ENCODE measurements around the gene LPP. TPM values are rescaled to one million over a fixed set of nuclear protein-coding genes. Genes with fewer than 3 reads are reported as not detected.
"Not testable (repeated sequence)": the region's sequence is repeated elsewhere in the genome, so short reads cannot be mapped to it uniquely, and the experiment has no call there.

The LPP gene
- total RNA-seq, 1 donor from 2014 or later = 96.7 TPM

DNA sequence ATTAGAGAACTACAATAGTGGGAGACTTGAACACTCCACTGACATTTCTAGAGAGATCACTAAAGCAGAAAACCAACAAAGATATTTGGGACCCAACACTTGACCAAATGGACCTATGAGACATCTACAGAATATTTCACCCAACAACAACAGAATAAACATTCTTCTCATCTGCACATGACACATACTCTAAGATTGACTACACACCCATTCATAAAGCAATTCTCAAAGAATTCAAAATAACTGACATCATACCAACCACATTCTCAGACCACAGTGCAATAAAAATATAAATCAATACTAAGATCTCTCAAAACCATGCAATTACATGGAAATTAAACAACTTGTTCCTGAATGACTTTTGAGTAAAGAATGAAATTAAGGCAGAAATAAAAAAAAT lies 473.7 kb downstream of the LPP start:
- TF ChIP-seq CTCF (conservative IDR thresholded peaks at IDR 0.05) = no peak
- no peak for DNase-seq (ENCODE audit: extremely low spot score, unreplicated experiment)
- H3K27ac Mint-ChIP-seq = peak overlapping the region; percentile 71
- H3K4me1 Mint-ChIP-seq (ENCODE audit: unreplicated experiment) = peaks cover 2% of the 10 kb centered on the region
- H3K4me3 Mint-ChIP-seq = no peak overlapping the region
- peaks cover 8% of the 10 kb centered on the region for H3K36me3 Mint-ChIP-seq
- H3K27me3 Mint-ChIP-seq = no peaks in the 10 kb centered on the region
- no peaks in the 10 kb centered on the region for H3K9me3 Mint-ChIP-seq

DNA sequence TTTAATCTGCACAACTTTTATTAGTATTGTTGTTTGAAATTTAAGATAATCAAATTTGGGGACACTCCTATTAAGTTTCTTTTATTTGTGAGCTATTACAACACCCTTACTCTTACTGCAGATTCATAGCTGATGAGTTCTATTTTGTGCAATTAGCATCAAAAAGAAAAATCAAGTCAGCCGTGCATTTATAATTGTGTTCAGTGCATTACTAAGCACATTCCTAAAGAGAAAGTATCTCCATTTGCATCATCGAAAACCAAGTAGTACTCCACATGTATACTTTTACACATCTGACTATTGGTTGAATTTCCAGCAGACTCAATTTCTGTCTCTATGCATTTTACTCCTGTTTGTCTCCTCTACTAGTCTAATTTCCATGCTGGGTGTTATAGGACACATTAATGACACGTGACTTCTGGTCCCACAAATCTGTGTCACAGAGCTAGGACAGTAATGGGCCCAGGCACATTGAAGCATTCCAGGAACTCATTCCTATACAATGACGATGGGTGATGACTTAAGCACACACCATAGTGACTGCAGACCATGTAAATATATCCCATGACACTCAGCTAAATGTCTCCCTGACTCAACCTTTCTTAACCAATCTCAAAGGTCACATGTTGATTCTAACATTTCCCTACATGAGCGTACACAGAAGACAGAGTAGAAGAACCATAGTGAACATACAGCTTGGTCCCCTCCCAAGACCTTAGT lies 477.5 kb downstream of the LPP start:
- Mint-ChIP-seq H3K36me3 (peaks cover 13% of the 10 kb centered on the region), H3K4me1 (ENCODE audit: unreplicated experiment) (peaks cover 5% of the 10 kb centered on the region), H3K27me3 (no peaks in the 10 kb centered on the region), H3K27ac (peak overlapping the region; percentile 4), H3K9me3 (peaks cover 3% of the 10 kb centered on the region), H3K4me3 (no peak overlapping the region)
- DNase-seq (ENCODE audit: extremely low spot score, unreplicated experiment) = no peak
- TF ChIP-seq CTCF (conservative IDR thresholded peaks at IDR 0.05) = no peak

GRCh38 chr3:188633206-188633605 lies 479.2 kb downstream of the LPP start:
- DNase-seq (ENCODE audit: extremely low spot score, unreplicated experiment) = no peak
- Mint-ChIP-seq H3K36me3 (peaks cover 12% of the 10 kb centered on the region), H3K27me3 (no peaks in the 10 kb centered on the region), H3K9me3 (peaks cover 3% of the 10 kb centered on the region), H3K27ac (peak overlapping the region; percentile 72), H3K4me1 (ENCODE audit: unreplicated experiment) (peaks cover 5% of the 10 kb centered on the region), H3K4me3 (peak overlapping the region; percentile 7)
- no peak for TF ChIP-seq CTCF (conservative IDR thresholded peaks at IDR 0.05)

- DNase-seq (ENCODE audit: extremely low spot score, unreplicated experiment) = no peak
Observed at GRCh38 chr3:188634285-188634684, 480.3 kb downstream of the LPP start.

DNA sequence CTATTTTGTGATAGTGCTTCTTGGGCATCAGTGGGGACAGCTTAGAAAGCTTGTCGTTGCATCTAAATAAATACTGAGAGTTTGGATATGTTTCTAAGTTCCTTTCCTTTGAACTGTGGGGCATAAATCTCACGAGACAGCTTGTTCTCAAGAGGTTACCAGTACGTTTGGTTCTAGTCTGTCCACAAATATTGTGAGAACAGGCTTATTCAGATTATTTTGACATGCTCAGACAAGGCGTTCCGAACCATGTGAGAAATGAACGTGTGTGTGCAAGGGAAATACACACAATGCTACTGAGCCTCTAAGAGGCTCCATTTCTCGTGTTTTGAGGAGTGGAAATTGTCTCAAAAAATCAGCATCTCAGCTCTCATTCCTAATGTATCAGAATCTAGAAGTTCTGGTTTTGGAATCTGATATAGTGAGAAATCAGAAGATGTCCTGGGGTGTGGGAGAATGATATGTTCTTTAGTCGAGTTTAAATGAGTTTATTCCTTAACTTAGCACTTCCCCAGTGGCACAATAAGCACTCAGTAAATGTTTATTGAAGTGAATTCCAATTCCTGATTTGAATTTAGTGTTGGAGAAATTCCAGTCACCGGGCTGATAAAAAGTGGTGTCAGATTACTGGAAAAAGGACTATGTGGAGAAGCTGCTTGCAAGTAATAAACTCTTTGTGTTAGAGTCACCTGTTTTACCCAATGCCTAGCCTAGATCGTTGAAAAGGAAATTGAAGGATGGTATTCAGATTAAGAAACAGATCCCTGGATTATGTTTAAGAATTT lies 481.5 kb downstream of the LPP start:
- no peak for DNase-seq (ENCODE audit: extremely low spot score, unreplicated experiment)
- Mint-ChIP-seq H3K27me3 (no peaks in the 10 kb centered on the region), H3K4me1 (ENCODE audit: unreplicated experiment) (peaks cover 5% of the 10 kb centered on the region)

More at GRCh38 chr3:188634285-188634684, 480.3 kb downstream of the LPP start:
- Mint-ChIP-seq H3K4me3 (no peak overlapping the region), H3K27me3 (no peaks in the 10 kb centered on the region), H3K9me3 (peaks cover 3% of the 10 kb centered on the region), H3K36me3 (peaks cover 9% of the 10 kb centered on the region), H3K4me1 (ENCODE audit: unreplicated experiment) (peaks cover 5% of the 10 kb centered on the region), H3K27ac (no peak overlapping the region)
- no peak for TF ChIP-seq CTCF (conservative IDR thresholded peaks at IDR 0.05)

DNA sequence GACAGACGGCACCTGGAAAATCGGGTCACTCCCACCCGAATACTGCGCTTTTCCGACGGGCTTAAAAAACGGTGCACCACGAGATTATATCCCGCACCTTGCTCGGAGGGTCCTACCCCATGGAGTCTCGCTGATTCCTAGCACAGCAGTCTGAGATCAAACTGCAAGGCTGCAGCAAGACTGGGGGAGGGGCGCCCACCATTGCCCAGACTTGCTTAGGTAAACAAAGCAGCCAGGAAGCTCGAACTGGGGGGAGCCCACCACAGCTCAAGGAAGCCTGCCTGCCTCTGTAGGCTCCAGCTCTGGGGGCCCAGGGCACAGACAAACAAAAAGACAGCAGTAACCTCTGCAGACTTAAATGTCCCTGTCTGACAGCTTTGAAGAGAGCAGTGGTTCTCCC lies 482.3 kb downstream of the LPP start:
- not testable (repeated sequence) for H3K36me3 Mint-ChIP-seq; H3K4me3 Mint-ChIP-seq; H3K27ac Mint-ChIP-seq; DNase-seq (ENCODE audit: extremely low spot score, unreplicated experiment); H3K27me3 Mint-ChIP-seq; H3K4me1 Mint-ChIP-seq (ENCODE audit: unreplicated experiment); H3K9me3 Mint-ChIP-seq

More for the DNA sequence above, 481.5 kb downstream of the LPP start:
- Mint-ChIP-seq H3K4me3 (no peak overlapping the region), H3K27ac (peak overlapping the region; percentile 44), H3K9me3 (peaks cover 3% of the 10 kb centered on the region), H3K36me3 (peaks cover 9% of the 10 kb centered on the region)
- TF ChIP-seq CTCF (conservative IDR thresholded peaks at IDR 0.05) = no peak

All from type B pancreatic cell (in vitro differentiated cells).